Measurements from ENCODE around the gene KEAP1.

KEAP1 gene

DNA sequence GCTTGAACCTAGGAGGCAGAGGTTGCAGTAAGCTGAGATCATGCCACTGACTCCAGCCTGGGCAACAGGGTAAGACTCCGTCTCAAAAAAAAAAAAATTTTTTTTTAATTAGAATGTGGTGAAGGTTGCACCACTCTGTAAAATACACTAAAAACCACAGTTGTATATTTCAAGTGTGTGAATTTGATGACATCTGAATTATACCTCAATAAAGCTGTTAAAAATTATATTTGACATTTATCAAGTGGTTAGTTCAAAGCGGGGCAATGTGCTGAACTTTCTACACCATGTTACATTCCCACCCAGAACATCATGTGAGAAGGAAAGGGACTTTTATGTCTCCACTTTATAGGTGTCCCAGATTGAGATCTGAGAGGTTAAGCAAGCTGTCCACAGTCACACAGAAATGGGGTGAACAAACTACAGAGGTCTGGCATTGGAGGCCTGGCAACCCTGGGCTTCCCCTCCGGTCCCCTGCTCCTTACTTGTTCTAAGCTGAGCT lies 20.0 kb upstream of the KEAP1 start:
- DNase-seq (ENCODE audit: low read depth) = no peak

DNA sequence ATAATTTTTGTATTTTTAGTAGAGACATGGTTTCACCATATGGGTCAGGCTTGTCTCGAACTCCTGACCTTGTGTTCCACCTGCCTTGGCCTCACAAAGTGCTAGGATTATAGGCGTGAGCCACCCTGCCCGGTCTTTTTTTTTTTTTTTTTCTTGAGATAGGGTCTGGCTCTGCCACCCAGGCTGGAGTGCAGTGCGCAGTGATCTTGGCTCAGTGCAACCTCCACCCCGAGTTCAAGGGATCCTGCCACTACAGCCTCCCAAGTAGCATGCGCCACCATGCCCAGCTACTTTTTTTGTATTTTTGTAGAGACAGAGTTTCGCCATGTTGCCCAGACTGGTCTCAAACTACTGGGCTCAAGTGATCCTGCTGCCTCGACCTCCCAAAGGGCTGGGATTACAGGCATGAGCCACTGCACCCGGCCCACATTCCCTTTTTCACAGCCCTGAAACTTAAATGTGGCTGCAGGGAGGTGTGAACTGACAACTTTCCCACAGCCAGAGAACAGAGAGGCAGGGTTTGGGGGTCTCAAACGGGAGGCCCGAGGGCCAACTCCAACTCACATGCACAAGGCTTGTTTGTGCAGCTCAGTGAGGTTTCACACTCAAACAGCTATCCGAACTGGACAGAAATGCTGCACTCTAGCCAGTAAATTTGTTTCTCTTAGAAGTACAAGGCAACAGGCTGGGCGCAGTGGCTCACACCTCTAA lies 18.5 kb upstream of the KEAP1 start:
- no peak for DNase-seq (ENCODE audit: low read depth)

DNA sequence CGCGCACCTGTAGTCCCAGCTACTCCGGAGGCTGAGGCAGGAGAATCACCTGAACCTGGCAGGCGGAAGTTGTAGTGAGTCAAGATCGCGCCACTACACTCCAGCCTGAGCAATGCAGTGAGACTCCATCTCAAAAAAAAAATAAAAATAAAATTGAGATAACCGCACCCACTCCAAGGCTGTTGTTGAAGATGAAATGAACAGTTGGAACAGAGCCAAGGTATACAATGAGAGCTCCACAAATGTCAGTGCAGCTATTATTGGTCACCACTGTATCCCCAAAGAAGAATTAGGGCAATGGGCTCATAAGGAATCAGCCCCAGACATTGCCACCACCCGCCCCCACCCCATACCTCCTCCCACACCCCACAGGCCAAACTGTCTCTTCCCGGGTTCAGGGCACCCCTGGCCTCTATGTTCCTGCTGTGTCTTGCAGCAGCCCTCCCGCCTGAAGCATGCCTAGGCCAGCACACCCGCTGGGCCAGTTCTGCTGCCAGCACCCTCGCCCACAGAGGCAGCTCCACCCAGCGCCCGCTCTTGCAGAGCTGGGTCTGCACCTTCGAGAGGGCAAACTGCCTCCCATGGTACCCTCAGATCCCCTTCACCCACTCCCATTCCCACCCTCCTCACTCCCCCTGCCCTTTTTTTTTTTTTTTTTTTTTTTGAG lies 17.6 kb upstream of the KEAP1 start:
- no peak for DNase-seq (ENCODE audit: low read depth)

DNA sequence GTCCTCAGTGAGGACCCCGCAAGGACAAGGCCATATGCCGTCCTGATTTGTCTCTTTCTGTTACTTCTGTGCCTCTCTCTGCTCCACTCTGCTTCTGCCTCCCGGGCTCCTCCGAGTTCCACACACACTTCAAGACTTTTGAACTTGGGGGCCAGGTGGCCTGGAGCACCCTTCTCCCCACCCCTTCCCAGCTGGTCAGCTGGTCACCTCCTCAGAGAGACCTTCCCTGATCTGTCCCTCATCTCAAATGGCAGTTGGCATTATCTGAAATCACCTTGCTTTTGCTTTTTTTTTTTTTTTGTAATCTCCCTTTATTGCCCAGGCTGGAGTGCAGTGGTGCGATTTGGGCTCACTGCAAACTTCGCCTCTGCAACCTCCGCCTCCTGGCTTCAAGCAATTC lies 16.3 kb upstream of the KEAP1 start:
- DNase-seq (ENCODE audit: low read depth) = no peak

DNA sequence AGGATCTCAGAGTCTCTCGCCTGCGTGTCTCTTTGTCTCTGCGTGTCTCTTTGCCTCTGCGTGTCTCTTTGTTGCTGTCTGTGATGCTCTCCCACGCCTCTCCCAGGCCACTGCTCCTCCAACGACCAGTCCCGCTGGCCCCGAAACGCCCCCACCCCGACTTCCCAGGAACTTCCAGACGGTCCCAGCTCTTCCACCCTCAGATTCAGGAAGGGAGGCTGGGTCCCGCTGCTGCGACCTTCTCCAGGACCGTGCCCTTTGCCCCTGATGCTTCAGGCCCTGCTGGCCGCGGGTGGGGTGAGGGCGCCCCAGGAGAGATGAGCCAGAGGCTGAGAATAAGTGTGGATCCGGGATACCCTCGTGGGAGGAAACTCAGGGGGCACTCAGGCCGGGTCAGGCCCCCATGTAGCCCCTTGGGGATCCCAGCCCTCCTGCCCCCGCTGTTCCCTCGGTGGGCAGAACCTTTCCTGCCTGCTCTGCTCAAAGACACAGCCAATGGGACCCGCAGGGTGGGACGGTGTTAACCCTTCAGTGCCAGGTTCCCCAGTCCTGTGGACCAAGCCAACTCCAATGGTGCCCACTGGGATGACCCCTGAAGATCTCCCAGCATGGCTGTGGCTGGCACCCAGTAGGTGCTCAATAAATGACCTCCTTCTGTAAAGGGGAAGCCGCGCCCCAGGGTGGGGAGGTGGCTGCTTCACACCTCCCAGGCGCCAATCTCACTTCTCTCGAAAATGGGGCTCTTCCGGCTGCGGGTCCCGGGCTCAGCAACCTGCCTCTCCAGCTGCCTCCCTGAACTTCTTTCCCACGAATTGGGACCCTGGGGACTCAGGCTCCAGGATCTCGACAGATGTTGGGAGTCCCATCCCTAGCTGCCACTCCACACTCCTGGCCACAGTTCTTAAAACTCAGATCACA lies 15.5 kb upstream of the KEAP1 start:
- DNase-seq (ENCODE audit: low read depth) = no peak

DNA sequence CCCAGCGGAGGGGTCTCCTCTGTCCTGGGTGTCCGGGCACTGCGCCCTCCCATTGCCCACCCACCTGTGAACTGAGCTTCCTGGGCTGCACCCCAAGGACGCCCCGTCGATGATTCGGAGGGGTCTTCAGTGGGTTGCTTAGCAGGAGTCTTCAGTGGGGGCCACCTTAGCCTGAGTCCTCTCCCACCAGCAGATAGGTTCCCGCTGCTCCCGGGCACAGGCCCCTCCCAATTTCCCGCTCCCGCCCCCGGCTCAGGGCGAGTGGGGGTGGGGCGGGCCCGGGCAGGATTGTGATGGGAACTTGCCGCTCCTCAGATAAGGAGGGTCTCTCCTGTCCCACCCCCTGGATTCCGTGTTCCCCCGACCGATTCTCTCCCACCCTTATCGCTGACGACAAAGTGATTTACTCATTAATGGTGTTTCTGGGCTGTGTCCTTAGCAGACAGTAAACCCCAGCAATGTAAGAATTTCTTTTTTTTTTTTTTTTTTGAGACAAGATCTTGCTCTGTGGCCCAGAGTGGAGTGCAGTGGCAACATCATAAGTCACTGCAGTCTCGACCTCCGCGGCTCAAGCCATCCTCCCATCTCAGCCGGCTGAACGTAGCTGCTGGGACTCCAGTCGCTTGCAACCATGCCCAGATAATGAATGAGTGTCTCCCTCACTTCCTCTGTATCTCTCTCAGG lies 14.7 kb upstream of the KEAP1 start:
- no peak for DNase-seq (ENCODE audit: low read depth)

DNA sequence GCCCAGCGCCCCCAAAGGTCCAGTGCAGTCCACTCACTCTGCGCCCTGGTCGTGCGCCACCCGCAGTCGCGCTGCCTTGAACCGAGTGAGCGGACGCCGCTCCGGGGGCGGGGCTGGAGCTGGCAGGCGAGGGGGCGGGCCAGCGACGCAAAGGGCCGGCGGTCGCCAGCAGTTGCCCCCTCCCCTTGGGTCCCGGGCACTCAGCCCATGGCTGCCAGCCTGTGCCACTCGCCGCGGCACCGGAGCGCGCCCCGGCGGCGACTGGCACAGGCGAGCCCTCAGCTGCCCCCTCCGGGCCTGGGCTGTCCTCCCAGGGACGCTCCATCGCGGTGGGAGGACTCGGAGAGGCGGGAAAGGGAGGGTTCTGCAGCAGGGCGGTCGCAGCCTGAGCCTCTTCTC lies 14.2 kb upstream of the KEAP1 start, which contains the start of gene S1PR5:
Gene S1PR5 (minus strand): TSS at position 87 of the 399 bp plus-strand sequence. CDS start 2,436 bp downstream, outside the sequence.
- no peak for DNase-seq (ENCODE audit: low read depth)

DNA sequence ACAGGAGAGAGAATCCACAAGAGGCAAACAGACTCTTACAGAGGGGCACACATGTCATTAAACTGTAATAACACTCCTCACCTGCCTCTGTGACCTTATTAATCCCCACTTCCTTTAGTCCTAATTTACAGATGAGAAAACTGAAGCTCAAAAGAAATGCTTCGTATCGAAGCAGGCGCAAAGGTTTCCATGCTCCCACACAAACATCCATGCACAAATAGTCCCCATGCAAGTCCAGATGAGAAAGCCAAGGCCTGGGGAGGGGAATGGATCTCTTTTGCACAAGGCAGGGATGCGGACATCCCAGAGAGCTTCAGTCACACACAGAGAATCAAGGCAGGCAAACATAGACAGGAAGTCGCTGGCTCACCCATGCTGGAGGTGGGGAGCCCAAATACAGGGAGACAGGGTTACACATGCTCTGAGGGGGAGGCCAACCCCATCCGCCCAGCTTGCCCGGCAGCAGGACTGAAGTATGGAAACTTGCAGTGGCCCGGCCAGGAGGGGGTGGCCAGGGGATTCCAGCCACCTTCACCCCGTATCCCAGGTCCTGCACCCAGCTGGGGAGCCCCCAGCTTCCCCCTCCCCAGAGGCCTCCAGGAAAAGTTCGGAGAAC lies 13.6 kb upstream of the KEAP1 start:
- no peak for DNase-seq (ENCODE audit: low read depth)

DNA sequence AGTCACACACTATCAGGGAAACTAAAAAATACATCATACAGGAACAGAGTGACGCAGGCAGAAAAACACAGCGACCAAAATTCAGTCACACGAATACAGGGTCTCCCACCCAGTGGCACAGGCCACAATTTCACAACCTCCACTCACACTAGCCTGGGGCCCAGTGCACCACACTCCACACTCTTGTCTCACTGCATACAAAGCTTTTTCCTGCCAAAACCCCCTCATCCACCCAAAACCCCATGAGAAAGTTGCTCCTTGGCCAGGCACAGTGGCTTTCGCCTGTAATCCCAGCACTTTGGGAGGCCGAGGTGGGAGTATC lies 12.9 kb upstream of the KEAP1 start:
- DNase-seq (ENCODE audit: low read depth) = no peak

DNA sequence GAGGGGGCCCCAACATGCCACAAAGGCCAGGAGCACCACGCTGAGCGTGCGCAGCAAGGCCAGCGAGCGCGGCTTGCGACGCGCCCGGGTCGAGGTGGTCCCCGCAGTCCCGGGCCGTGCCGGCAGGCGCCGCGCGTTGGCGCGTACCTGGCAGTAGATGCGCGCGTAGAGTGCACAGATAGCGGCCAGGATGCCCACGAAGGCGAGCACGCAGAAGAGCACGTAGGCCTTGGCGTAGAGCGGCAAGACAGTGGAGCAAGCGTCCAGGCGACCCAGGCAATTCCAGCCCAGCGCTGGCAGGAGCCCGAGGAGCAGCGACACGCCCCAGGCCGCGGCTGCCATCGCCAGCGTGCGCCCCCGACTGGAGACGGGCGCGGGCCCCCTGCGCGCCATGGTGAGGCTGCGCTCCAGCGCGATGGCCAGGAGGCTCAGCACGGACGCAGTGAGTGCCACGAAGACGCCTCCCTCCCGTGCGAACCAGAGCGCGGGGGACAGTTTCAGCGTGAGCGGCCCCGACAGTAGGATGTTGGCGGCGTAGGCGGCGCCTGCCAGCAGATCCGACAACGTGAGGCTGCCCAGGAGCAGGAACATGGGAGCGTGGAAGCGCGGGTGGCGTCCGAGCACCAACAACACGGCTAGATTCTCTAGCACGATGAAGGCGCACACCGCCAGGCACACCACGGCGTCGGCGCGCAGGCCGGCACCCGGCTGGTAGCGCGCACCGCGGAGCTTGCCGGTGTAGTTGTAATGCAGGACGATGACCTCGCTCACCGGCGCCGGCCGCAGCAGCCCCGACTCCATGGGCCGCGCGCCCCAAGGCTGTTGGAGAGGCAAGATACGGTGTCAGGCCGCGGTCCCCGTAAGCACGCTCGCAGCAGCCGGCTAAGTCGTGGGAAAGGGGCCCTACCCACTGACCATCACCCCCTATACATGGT lies 11.3 kb upstream of the KEAP1 start:
- no peak for DNase-seq (ENCODE audit: low read depth)

DNA sequence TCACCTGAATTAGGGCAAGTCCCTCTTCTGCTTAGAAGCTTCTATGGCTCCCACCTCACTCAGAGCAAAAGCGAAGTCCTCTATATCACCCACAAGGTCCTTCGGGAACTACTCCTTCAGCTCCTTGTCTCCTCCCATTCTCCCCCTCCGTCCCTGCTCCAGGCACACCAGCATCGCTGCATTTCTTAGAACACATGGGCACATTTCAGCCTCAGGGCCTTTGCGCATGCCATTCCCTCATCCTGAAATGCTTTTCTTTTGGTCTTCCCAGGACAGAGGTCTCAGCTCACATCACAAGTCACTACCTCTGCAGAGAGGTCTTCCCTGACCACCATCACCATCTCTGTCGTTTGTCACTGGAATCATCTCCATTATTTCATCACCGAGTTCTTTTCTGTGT lies 10.1 kb upstream of the KEAP1 start:
- no peak for DNase-seq (ENCODE audit: low read depth)

DNA sequence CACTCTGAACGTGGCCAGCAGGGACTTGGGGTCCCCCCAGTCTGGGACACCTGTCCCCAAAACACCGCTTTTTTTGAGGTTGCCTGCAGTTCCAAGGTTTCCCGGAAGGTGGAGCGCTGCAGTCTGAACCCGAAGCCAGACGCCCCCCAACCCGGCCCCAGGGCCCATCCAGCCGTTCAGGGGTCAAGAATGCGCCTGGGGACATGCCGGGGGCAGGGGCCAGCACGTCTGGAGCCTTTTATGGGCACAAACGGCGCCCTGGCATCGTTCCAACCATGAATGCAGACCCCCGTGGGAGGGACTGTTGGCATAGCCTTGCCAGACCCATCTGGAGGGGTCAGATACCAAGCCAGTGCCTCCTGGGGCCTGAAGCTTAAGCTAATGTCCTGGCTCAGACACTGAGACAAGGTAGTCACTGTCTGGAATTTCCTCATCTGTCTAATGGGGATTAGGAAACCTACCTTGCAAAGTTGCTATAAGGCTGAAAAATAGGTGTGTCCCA lies 7.2 kb upstream of the KEAP1 start:
- no peak for DNase-seq (ENCODE audit: low read depth)

DNA sequence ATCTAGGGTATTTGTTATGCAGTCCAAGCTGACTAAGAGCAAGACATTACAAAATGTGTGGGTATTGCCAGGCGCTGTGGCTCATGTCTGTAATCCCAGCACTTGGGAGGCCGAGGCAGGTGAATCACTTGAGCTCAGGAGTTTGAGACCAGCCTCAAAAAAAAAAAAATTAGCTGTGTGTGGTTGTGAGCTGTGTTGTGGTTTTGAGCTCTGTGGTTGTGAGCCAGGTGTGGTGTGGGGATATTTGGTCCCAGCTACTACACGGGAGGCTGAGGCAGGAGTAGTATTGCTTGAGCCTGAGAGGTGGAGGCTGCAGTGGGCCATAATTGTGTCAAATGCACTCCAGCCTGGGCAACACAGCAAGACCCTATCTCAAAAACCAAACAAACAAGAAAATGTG lies 5.6 kb upstream of the KEAP1 start:
- DNase-seq (ENCODE audit: low read depth) = no peak

DNA sequence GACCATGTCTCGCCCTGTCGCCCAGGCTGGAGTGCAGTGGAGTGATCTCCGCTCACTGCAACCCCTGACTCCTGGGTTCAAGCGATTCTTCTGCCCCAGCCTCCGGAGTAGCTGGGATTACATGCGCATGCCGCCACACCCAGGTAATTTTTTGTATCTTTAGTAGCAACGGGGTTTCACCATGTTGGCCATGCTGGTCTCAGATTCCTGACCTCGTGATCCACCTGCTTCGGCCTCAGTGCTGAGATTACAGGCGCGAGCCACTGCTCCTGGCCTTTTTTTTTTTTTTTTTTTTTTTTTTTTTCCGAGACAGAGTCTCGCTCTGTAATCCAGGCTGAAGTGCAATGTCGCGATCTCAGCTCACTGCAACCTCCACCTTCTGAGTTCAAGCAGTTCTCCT lies 4.9 kb upstream of the KEAP1 start:
- no peak for DNase-seq (ENCODE audit: low read depth)

DNA sequence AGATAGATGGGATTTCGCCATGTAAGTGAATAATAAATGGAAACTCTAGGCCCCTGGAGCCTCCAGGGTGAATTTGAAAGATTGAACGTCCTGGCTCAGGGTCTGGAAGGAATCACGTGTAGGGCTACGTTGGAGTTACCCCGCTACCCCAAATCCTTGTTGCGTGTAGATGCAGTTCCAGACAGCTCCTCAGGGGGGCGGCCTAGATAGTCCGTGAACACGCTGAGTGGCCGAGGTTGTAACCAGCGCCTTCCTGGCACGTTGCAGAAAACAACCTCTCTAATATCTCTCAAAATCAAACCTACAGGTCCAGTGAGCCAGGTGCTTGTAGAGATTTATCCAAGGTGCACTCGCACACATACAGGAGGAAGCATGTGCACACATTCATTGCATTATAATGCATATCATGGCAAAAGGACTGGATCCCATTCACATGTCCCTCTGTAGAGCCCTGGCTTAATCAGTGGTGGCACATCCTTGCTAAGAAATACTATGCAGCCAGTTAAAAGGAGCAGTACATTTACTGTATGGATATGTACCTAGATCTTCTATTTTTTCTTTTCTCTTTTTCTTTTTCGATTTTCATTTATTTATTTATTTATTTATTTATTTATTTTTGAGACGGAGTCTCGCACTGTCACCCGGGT lies 2.5 kb upstream of the KEAP1 start:
- peak; percentile 39 for DNase-seq (ENCODE audit: low read depth)

DNA sequence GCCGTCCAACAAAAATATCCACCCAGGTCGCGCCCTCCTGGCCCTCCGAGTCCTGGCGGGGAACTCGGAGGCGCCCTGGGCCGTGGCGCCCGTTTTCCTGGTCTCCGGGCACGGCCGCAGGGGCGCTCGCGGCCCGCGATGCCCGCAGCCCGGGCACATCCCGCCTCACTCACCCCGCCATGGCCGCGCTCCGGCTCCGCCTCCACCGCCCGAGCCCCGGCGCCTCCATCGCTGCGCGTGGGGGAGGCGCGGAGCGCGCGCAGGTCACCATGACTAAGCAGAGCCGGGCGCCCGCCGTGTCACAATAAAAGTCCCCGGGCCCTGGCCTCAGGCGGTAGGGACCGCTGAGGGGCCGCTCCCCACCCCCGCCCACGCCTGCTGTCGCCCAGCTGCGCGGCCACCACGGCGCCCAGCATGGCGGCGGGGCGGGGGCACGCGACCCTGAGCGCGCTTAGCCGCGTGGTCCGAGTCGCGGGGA lies 593 bp downstream of the KEAP1 start:
- peak; percentile 75 for DNase-seq (ENCODE audit: low read depth)

DNA sequence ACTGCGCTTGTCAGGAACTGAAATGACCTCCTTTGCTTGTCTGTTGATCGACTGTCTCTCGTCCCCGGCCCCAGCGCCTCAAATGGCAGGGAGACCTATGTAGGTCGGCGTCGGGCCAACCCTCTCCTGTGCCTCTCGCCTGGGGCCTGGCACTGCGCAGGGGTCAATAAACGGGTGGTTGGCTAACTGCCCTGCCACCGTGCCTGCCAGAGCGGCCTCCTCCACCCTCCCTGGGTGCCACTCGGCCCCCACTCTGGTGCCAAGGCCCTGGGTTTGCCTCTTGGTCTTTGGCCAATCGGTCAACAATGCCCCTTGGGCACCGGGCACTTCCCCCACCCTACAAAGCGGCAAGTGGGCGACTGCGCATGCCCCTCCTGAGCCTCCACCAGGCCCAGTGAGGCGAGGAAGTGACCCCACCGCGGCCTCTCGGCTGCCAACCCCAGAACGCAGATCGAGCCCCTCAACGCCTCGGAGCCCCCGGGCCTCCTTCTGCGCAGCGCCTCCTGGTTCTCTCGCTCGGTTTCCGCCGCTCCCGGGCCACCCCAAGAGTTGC lies 1.1 kb downstream of the KEAP1 start:
- DNase-seq (ENCODE audit: low read depth) = no peak

DNA sequence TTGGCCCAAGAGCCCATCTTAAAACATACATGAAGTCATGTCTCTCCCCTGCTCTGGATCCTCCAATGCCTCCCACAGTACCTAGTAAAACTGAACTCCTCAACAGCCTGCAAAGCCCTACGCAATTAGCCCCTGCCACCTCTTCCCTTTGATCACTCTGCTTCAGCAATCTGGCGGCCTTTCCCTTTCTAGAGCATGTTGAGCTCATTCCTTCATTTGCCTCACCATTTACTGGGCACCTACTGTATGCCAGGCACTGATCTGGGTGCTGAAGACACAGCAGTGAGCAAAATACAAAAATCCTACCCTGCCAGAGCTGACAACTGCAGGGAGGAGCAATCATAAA lies 2.9 kb downstream of the KEAP1 start:
- no peak for DNase-seq (ENCODE audit: low read depth)

DNA sequence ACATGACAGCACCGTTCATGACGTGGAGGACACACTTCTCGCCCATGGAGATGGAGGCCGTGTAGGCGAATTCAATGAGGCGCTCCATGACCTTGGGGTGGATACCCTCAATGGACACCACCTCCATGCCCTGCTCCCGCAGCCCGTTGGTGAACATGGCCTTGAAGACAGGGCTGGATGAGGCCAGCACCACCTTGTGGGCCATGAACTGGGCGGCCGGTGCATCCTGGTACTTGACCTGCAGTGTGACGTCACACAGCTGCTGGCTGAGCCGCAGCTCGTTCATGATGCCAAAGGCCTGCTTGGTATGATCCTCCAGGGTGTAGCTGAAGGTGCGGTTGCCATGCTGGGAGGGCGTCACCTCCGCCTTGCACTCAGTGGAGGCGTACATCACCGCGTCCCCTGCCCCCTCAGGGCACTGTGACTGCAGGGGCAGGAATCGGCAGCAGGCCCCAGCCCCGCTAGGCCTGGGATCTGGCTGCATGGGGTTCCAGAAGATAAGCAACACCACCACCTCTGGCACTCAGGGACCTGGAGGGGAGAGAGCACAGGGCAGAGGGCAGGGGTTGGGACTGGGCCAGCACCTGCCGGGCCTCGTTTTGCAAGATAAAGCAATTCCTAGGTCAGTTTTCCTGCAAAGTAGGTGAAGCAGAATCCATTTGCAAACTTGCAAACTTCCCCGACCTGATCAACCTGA lies 3.5 kb downstream of the KEAP1 start:
- no peak for DNase-seq (ENCODE audit: low read depth)

Data from fibroblast of the conjunctiva (primary cell).